GM21723 (cell line): ENCODE data around the gene REG3A.

ENCODE experiments used
- ATAC-seq: cut with Tn5 transposase; IDR thresholded peaks from one replicate; pipeline ENCODE4 v1.9.1; 2021; ENCODE audit warnings: mild to moderate bottlenecking, moderate library complexity; ENCODE audit not compliant: unreplicated experiment

REG3A gene

GRCh38 chr2:79122676-79123075 is 36.9 kb downstream of the REG3A start:
- no peak for ATAC-seq

- no peak for ATAC-seq
Observed at GRCh38 chr2:79120194-79120713, 39.3 kb downstream of the REG3A start, which contains the start of gene REG1A. TSS of gene REG1A (plus strand) at chr2:79120488. CDS start at chr2:79120862, 374 bp downstream.

GRCh38 chr2:79116997-79117928 is 42.3 kb downstream of the REG3A start:
- ATAC-seq: no peak

GRCh38 chr2:79114797-79115494 is 44.6 kb downstream of the REG3A start:
- no peak for ATAC-seq

GRCh38 chr2:79112269-79112668 is 47.3 kb downstream of the REG3A start:
- ATAC-seq: no peak
